Spinal cord (tissue), 10 donors: ENCODE measurements around the gene SERPINB6. TPM values are rescaled to one million over a fixed set of nuclear protein-coding genes. Genes with fewer than 3 reads are reported as not detected.
"Not testable (repeated sequence)": the region's sequence is repeated elsewhere in the genome, so short reads cannot be mapped to it uniquely, and the experiment has no call there.

ENCODE experiments used
- DNase-seq, 6 donors: peaks; one replicate each; pipeline versions ENCODE4 v3.0.0 to v3.0.0-alpha.2; 2013 to 2015; ENCODE audit warnings: low spot score in 6 of 6, low read depth in 4 of 6
- H3K27ac ChIP-seq: one replicate; pipeline ENCODE4 v1.5.1; 2013; ENCODE audit warnings: low read depth, low read length, control low read depth
- H3K27me3 ChIP-seq: one replicate; pipeline ENCODE4 v1.6.1; 2013; ENCODE audit warnings: low read length; ENCODE audit not compliant: control insufficient read depth, insufficient read depth
- H3K36me3 ChIP-seq: one replicate; pipeline ENCODE4 v1.6.1; 2013; ENCODE audit warnings: low read length; ENCODE audit not compliant: control insufficient read depth, insufficient read depth
- H3K4me1 ChIP-seq: one replicate; pipeline ENCODE4 v1.6.1; 2013; ENCODE audit warnings: low read length; ENCODE audit not compliant: control insufficient read depth, insufficient read depth
- H3K4me3 ChIP-seq: one replicate; pipeline ENCODE4 v1.5.1; 2013; ENCODE audit warnings: low read depth, low read length, control low read depth
- H3K9me3 ChIP-seq: one replicate; pipeline ENCODE4 v1.6.1; 2013; ENCODE audit warnings: low read length; ENCODE audit not compliant: control insufficient read depth, insufficient read depth
- WGBS: methylation state at CpG from one replicate; pipeline ENCODE4 v1.1.5; 2013; ENCODE audit warnings: missing lambda C conversion rate; ENCODE audit not compliant: insufficient coverage; 5-methylcytosine and 5-hydroxymethylcytosine counted together
- polyA plus RNA-seq, 2 donors: library from polyadenylated mRNA; unstranded; fragments of 120-200 nt; gene quantifications; one replicate each; pipeline ENCODE4 v1.2.1, GENCODE V29; 2013; ENCODE audit not compliant: insufficient read length in 2 of 2
- total RNA-seq, 2 donors: library from RNA; depleted of rRNA in 1 of 2; stranded (reverse); fragments of 120-200 nt in 1 of 2; fragments of >200 nt in 1 of 2; gene quantifications; one replicate each; pipeline versions ENCODE4 v1.2.3 to v1.2.4, GENCODE V29; 2013 to 2014
- donor health status: healthy.

SERPINB6 gene
- total and polyA plus RNA-seq, 4 donors = 43.1 to 82.5 (median 76.8) TPM

GRCh38 chr6:2943564-2943955 lies 27.8 kb downstream of the SERPINB6 start:
- WGBS = 100% methylated on average over 1 of the region's 5 CpGs
- Histone ChIP-seq H3K36me3 (peaks cover 20% of the 10 kb centered on the region), H3K27me3 (no peaks in the 10 kb centered on the region), H3K27ac (no peak overlapping the region), H3K4me3 (no peak overlapping the region), H3K4me1 (no peaks in the 10 kb centered on the region), H3K9me3 (no peaks in the 10 kb centered on the region)
- no peak for DNase-seq

- peaks cover 15% of the 10 kb centered on the region for H3K36me3 ChIP-seq
- H3K9me3 ChIP-seq = no peaks in the 10 kb centered on the region
- H3K27ac ChIP-seq = no peak overlapping the region
- DNase-seq = no peak
- H3K4me1 ChIP-seq = no peaks in the 10 kb centered on the region
- H3K27me3 ChIP-seq = no peaks in the 10 kb centered on the region
- no peak overlapping the region for H3K4me3 ChIP-seq
- WGBS = 59% methylated on average over 6 of the region's 12 CpGs
Measured at GRCh38 chr6:2942914-2943563, 28.3 kb downstream of the SERPINB6 start.

- not testable (repeated sequence) for H3K27me3 ChIP-seq, H3K36me3 ChIP-seq, H3K4me1 ChIP-seq, H3K27ac ChIP-seq, H3K9me3 ChIP-seq, H3K4me3 ChIP-seq, DNase-seq
- WGBS = 100% methylated on average over 8 of the region's 21 CpGs
Measured at GRCh38 chr6:2942116-2942515, 29.3 kb downstream of the SERPINB6 start.

GRCh38 chr6:2940851-2941250 lies 30.5 kb downstream of the SERPINB6 start:
- Histone ChIP-seq H3K36me3 (no peaks in the 10 kb centered on the region), H3K27ac (no peak overlapping the region), H3K4me3 (no peak overlapping the region), H3K4me1 (no peaks in the 10 kb centered on the region), H3K9me3 (no peaks in the 10 kb centered on the region), H3K27me3 (no peaks in the 10 kb centered on the region)
- WGBS = no CpG with 5 or more reads among the region's 3 CpGs
- no peak for DNase-seq

- no peaks in the 10 kb centered on the region for H3K9me3 ChIP-seq
- H3K36me3 ChIP-seq = no peaks in the 10 kb centered on the region
- 93% methylated on average over 22 of the region's 26 CpGs for WGBS
- H3K27ac ChIP-seq = no peak overlapping the region
- H3K27me3 ChIP-seq = no peaks in the 10 kb centered on the region
- DNase-seq = no peak
- H3K4me3 ChIP-seq = no peak overlapping the region
- H3K4me1 ChIP-seq = no peaks in the 10 kb centered on the region
Measured at GRCh38 chr6:2940010-2940850, 31.1 kb downstream of the SERPINB6 start.

GRCh38 chr6:2939315-2940009 lies 31.9 kb downstream of the SERPINB6 start:
- Histone ChIP-seq H3K27ac (no peak overlapping the region), H3K36me3 (no peaks in the 10 kb centered on the region), H3K4me3 (no peak overlapping the region), H3K4me1 (no peaks in the 10 kb centered on the region), H3K9me3 (no peaks in the 10 kb centered on the region), H3K27me3 (no peaks in the 10 kb centered on the region)
- 98% methylated on average over 33 of the region's 34 CpGs for WGBS
- no peak for DNase-seq

DNA sequence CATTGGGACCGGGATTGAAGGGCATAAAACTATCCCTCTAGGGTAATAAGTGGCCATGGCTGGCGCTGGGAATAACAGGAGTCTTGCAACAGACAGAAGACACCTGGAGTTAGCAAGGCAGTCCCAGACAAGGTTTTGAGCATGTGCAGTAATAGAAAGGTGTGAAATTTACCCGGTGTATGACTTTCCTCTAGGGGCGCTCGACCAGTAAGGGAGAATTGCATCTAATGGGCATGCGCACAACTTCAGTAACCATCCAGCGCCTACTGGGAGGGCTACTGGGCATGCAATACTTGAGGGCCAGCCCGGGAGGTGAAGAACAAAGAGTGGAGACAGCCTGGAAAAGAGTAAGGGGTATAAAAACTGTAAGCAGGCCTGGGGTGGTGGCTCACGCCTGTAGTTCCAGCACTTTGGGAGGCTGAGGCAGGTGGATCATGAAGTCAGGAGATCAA lies 32.7 kb downstream of the SERPINB6 start:
- no peaks in the 10 kb centered on the region for H3K27me3 ChIP-seq
- DNase-seq = no peak
- H3K36me3 ChIP-seq = no peaks in the 10 kb centered on the region
- no peaks in the 10 kb centered on the region for H3K4me1 ChIP-seq
- H3K4me3 ChIP-seq = no peak overlapping the region
- H3K27ac ChIP-seq = no peak overlapping the region
- no peaks in the 10 kb centered on the region for H3K9me3 ChIP-seq
- WGBS = 85% methylated on average over 9 of the region's 9 CpGs

GRCh38 chr6:2938004-2938631 lies 33.2 kb downstream of the SERPINB6 start:
- H3K27me3 ChIP-seq = no peaks in the 10 kb centered on the region
- H3K27ac ChIP-seq = no peak overlapping the region
- 88% methylated on average over 12 of the region's 16 CpGs for WGBS

GRCh38 chr6:2937627-2938003 lies 33.8 kb downstream of the SERPINB6 start:
- Histone ChIP-seq H3K4me1 (no peaks in the 10 kb centered on the region), H3K27ac (no peak overlapping the region), H3K27me3 (no peaks in the 10 kb centered on the region), H3K4me3 (no peak overlapping the region), H3K9me3 (no peaks in the 10 kb centered on the region), H3K36me3 (no peaks in the 10 kb centered on the region)
- no peak for DNase-seq
- 97% methylated on average over 3 of the region's 3 CpGs for WGBS

More at GRCh38 chr6:2938004-2938631, 33.2 kb downstream of the SERPINB6 start:
- no peak for DNase-seq
- H3K4me3 ChIP-seq = no peak overlapping the region
- H3K36me3 ChIP-seq = no peaks in the 10 kb centered on the region
- H3K4me1 ChIP-seq = no peaks in the 10 kb centered on the region
- H3K9me3 ChIP-seq = no peaks in the 10 kb centered on the region
